B cell (primary cell): ENCODE results near the gene PDZD2. TPM values are rescaled to one million over a fixed set of nuclear protein-coding genes. Genes with fewer than 3 reads are reported as not detected.

ENCODE experiments used
- ATAC-seq: fragments of 200-7000 bp; cut with Tn5 transposase; one replicate; pipeline ENCODE4 v1.10.0; 2021; ENCODE audit warnings: low read depth, mild to moderate bottlenecking, moderate number of reproducible peaks, moderate library complexity
- CTCF ChIA-PET: fragments of 350-600 bp; sonication (Branson Sonifier 250); formaldehyde crosslinking; loops from one replicate; lab custom pipeline; 2021; ENCODE audit warnings: antibody characterized with exemption, inconsistent platforms; lab: Charles Lee
- POLR2A ChIA-PET: fragments of 350-600 bp; sonication (Branson Sonifier 250); formaldehyde crosslinking; loops from one replicate; lab custom pipeline; 2021; ENCODE audit warnings: antibody characterized with exemption; lab: Charles Lee
- DNase-seq: peaks from one replicate; pipeline ENCODE4 v3.0.0; 2013
- H2AFZ ChIP-seq: 2 replicates; pipeline ENCODE4 v1.6.1; 2012; ENCODE audit warnings: mild to moderate bottlenecking, low read depth, low read length; ENCODE audit not compliant: insufficient read depth, poor library complexity, severe bottlenecking
- H3K27ac ChIP-seq, 2 donors: 1 replicate in 1 of 2; 2 replicates in 1 of 2; pipeline ENCODE4 v1.5.1; 2012 to 2013; ENCODE audit warnings: low read length in 2 of 2, mild to moderate bottlenecking in 2 of 2, moderate library complexity in 1 of 2
- H3K27me3 ChIP-seq, 4 experiments: fragments of 200-600 bp in 1 of 4; sonication (generic) in 1 of 4; replicated peaks in 1 of 4; 1 replicate in 2 of 4; 2 replicates in 2 of 4; pipeline versions ENCODE4 v1.6.1 to v1.7.0; 2013 to 2016; ENCODE audit warnings: low read length in 3 of 4, mild to moderate bottlenecking in 2 of 4, mixed read lengths in 1 of 4, moderate library complexity in 1 of 4; ENCODE audit not compliant: insufficient read depth in 4 of 4, control insufficient read depth in 3 of 4; ENCODE audit errors: control extremely low read depth in 1 of 4
- H3K36me3 ChIP-seq, 2 experiments: replicated peaks in 1 of 2; 1 replicate in 1 of 2; 2 replicates in 1 of 2; pipeline versions ENCODE4 v1.6.1 to v1.7.1; 2013; ENCODE audit warnings: low read length in 1 of 2; ENCODE audit not compliant: insufficient read depth in 2 of 2, control insufficient read depth in 1 of 2; ENCODE audit errors: control extremely low read depth in 1 of 2, extremely low read depth in 1 of 2
- H3K4me1 ChIP-seq, 2 donors: fragments of 200-600 bp in 1 of 2; sonication (generic) in 1 of 2; 1 replicate in 1 of 2; 2 replicates in 1 of 2; pipeline versions ENCODE4 v1.5.1 to v1.6.1; 2013 to 2017; ENCODE audit warnings: low read length in 2 of 2; ENCODE audit not compliant: control insufficient read depth in 2 of 2, insufficient read depth in 2 of 2
- H3K4me2 ChIP-seq: replicated peaks from 2 replicates; pipeline ENCODE3; 2012; ENCODE audit warnings: mild to moderate bottlenecking, low read depth, low read length; ENCODE audit not compliant: poor library complexity, severe bottlenecking
- H3K4me3 ChIP-seq, 5 experiments: fragments of 200-600 bp in 1 of 5; sonication (generic) in 1 of 5; 1 replicate in 3 of 5; 2 replicates in 2 of 5; pipeline versions ENCODE4 v1.5.1 to v1.7.0; 2011 to 2016; ENCODE audit warnings: low read length in 4 of 5, mild to moderate bottlenecking in 4 of 5, low read depth in 2 of 5, control low read depth in 1 of 5, moderate library complexity in 1 of 5; ENCODE audit not compliant: insufficient read depth in 1 of 5; ENCODE audit errors: control extremely low read depth in 1 of 5, extremely low read depth in 1 of 5
- H3K79me2 ChIP-seq: fragments of 200-600 bp; sonication (generic); one replicate; pipeline ENCODE4 v1.6.0; 2016; ENCODE audit warnings: low read length; ENCODE audit not compliant: control insufficient read depth, insufficient read depth
- H3K9ac ChIP-seq: fragments of 200-600 bp; sonication (generic); 2 replicates; pipeline ENCODE4 v1.6.1; 2017; ENCODE audit warnings: mild to moderate bottlenecking, low read length, moderate library complexity
- H3K9me3 ChIP-seq, 3 donors: one replicate each; pipeline versions ENCODE4 v1.6.1 to v1.7.1; 2013; ENCODE audit warnings: low read length in 2 of 3; ENCODE audit not compliant: control insufficient read depth in 2 of 3, insufficient read depth in 1 of 3; ENCODE audit errors: control extremely low read depth in 1 of 3
- H4K20me1 ChIP-seq: 2 replicates; pipeline ENCODE4 v1.6.0; 2012; ENCODE audit warnings: mild to moderate bottlenecking, low read length; ENCODE audit not compliant: insufficient read depth, control insufficient read depth, poor library complexity, severe bottlenecking
- H3K27ac Mint-ChIP-seq: one replicate; pipeline ENCODE4 v1.8.0; 2021; ENCODE audit warnings: mixed read lengths
- H3K27me3 Mint-ChIP-seq: one replicate; pipeline ENCODE4 v1.8.0; 2021; ENCODE audit warnings: mixed read lengths
- H3K4me1 Mint-ChIP-seq: one replicate; pipeline ENCODE4 v1.8.0; 2021; ENCODE audit warnings: mixed read lengths
- H3K4me3 Mint-ChIP-seq: one replicate; pipeline ENCODE4 v1.8.0; 2021; ENCODE audit warnings: mixed read lengths
- H3K9me3 Mint-ChIP-seq: one replicate; pipeline ENCODE4 v1.8.0; 2022; ENCODE audit warnings: mixed read lengths; ENCODE audit not compliant: insufficient read depth
- CTCF ChIP-seq: fragments of 200-600 bp; IDR thresholded peaks from one replicate; pipeline ENCODE4 v1.8.0; 2022; ENCODE audit warnings: antibody characterized with exemption, mild to moderate bottlenecking
- EZH2 ChIP-seq: IDR thresholded peaks from 2 replicates; pipeline ENCODE4 v1.6.1; 2012; ENCODE audit warnings: borderline replicate concordance, low read depth, mild to moderate bottlenecking, moderate library complexity, low read length; ENCODE audit not compliant: insufficient read depth, poor library complexity, severe bottlenecking
- WGBS: methylation state at CpG from one replicate; pipeline ENCODE4 v1.1.5; 2013; ENCODE audit warnings: missing lambda C conversion rate; ENCODE audit not compliant: insufficient coverage; 5-methylcytosine and 5-hydroxymethylcytosine counted together
- intact Hi-C: fragments of 100-400 bp; cut with micrococcal nuclease; formaldehyde crosslinking; loops from one replicate; pipeline ENCODE4 v1.10.0; 2022
- polyA plus RNA-seq: library from polyadenylated mRNA; depleted of rRNA; stranded (reverse); fragments of >200 nt; gene quantifications from 2 replicates; pipeline ENCODE4 v1.2.3, GENCODE V29; 2012
- total RNA-seq, 2 donors: library from RNA; stranded (reverse); fragments of 120-200 nt in 1 of 2; gene quantifications; 1 replicate in 1 of 2; 2 replicates in 1 of 2; pipeline versions ENCODE4 v1.2.3 to v1.2.4, GENCODE V29; 2013 to 2022

The PDZD2 gene
- total and polyA plus RNA-seq, 2 donors (not counting 1 experiment from before 2014, with no cell fraction given) = not detected

GRCh38 chr5:32024751-32025150, 385.8 kb downstream of the PDZD2 start:
- Histone ChIP-seq H3K27ac (no peak overlapping the region), H3K9ac (no peak overlapping the region), H3K36me3 (no peaks in the 10 kb centered on the region), H3K4me1 (peaks cover 0 to 3% of the 10 kb centered on the region in 2 donors), H4K20me1 (no peaks in the 10 kb centered on the region), H3K9me3 (no peaks in the 10 kb centered on the region), H3K4me2 (no peak overlapping the region), H2AFZ (no peak overlapping the region), H3K27me3 (no peaks in the 10 kb centered on the region), H3K4me3 (no peak overlapping the region), H3K79me2 (no peaks in the 10 kb centered on the region)
- ATAC-seq = no peak
- Mint-ChIP-seq H3K4me3 (no peak overlapping the region), H3K27ac (no peak overlapping the region), H3K4me1 (peaks cover 5% of the 10 kb centered on the region), H3K27me3 (peaks cover 4% of the 10 kb centered on the region), H3K9me3 (no peaks in the 10 kb centered on the region)
- 88% methylated on average over 1 of the region's 2 CpGs for WGBS
- intact Hi-C loops = no loop called here
- no peak for TF ChIP-seq EZH2
- no peak for TF ChIP-seq CTCF
- CTCF ChIA-PET = no interaction called here
- DNase-seq = no peak
- POLR2A ChIA-PET = no interaction called here

GRCh38 chr5:32027093-32027716, 388.3 kb downstream of the PDZD2 start:
- DNase-seq (no peak), ATAC-seq (no peak)
- Histone ChIP-seq H3K27ac (no peak overlapping the region), H4K20me1 (no peaks in the 10 kb centered on the region), H3K4me1 (no peaks in the 10 kb centered on the region), H3K4me2 (no peak overlapping the region), H3K79me2 (no peaks in the 10 kb centered on the region), H3K36me3 (no peaks in the 10 kb centered on the region), H3K27me3 (no peaks in the 10 kb centered on the region), H3K4me3 (no peak overlapping the region), H3K9me3 (no peaks in the 10 kb centered on the region), H2AFZ (no peak overlapping the region), H3K9ac (no peak overlapping the region)
- no peak overlapping the region for H3K27ac Mint-ChIP-seq
- TF ChIP-seq CTCF (no peak), EZH2 (no peak)
- ChIA-PET POLR2A (no interaction called here), CTCF (no interaction called here)
- intact Hi-C loops = no loop called here
- H3K27me3 Mint-ChIP-seq = peaks cover 4% of the 10 kb centered on the region
- 74% methylated on average over 11 of the region's 14 CpGs for WGBS
- no peaks in the 10 kb centered on the region for H3K4me1 Mint-ChIP-seq
- H3K4me3 Mint-ChIP-seq = no peak overlapping the region
- H3K9me3 Mint-ChIP-seq = no peaks in the 10 kb centered on the region
